ENCODE measurements around the gene CTU2. TPM values are rescaled to one million over a fixed set of nuclear protein-coding genes. Genes with fewer than 3 reads are reported as not detected.
"Not testable (repeated sequence)": the region's sequence is repeated elsewhere in the genome, so short reads cannot be mapped to it uniquely, and the experiment has no call there.

Gene CTU2
- total and polyA plus RNA-seq, 9 donors = 9.5 to 17.0 (median 12.9) TPM

- H3K36me3 ChIP-seq (ENCODE audit: control insufficient read depth, insufficient read depth, low read length) = peaks cover 8% of the 10 kb centered on the region
- no peaks in the 10 kb centered on the region for H3K27me3 ChIP-seq (ENCODE audit: control insufficient read depth, insufficient read depth, low read length)
- DNase-seq = no peak
- no peak overlapping the region for H3K4me3 ChIP-seq (ENCODE audit: low read length)
- peaks cover 31% of the 10 kb centered on the region for H3K4me1 ChIP-seq (ENCODE audit: control insufficient read depth, insufficient read depth, low read length)
- no CpG with 5 or more reads among the region's 3 CpGs for WGBS (ENCODE audit: insufficient coverage)
- no peaks in the 10 kb centered on the region for H3K9me3 ChIP-seq (replicated peaks; ENCODE audit: control insufficient read depth, low read depth, low read length)
- H3K27ac ChIP-seq (ENCODE audit: low read length) = peak overlapping the region; percentile 62
Observed at GRCh38 chr16:88665570-88665969, 40.7 kb upstream of the CTU2 start.

DNA sequence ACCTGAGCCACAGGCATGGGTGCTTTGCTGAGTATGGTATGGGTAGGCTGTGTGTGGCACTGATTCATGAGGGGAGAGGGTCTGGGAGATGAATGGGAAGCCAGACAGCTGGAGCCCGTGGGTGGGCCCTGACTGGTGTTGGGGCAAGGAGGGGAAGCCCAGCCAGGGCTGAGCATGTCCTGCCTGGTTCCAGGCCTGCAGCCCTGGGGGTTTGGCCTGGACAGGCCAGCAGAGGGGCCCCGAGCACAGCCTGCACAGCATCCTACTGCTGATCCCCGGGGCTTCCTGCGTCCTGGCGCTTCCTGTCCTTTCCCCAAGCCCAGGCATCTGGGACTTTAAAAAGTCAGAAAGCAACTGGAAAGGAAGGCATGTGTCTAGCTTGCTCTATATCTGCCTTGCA, 38.8 kb upstream of the CTU2 start:
- Histone ChIP-seq H3K9me3 (replicated peaks; ENCODE audit: control insufficient read depth, low read depth, low read length) (no peaks in the 10 kb centered on the region), H3K36me3 (ENCODE audit: control insufficient read depth, insufficient read depth, low read length) (peaks cover 11% of the 10 kb centered on the region), H3K27ac (ENCODE audit: low read length) (no peak overlapping the region), H3K4me3 (ENCODE audit: low read length) (no peak overlapping the region), H3K27me3 (ENCODE audit: control insufficient read depth, insufficient read depth, low read length) (no peaks in the 10 kb centered on the region), H3K4me1 (ENCODE audit: control insufficient read depth, insufficient read depth, low read length) (peaks cover 26% of the 10 kb centered on the region)
- DNase-seq = no peak
- 20% methylated on average over 2 of the region's 5 CpGs for WGBS (ENCODE audit: insufficient coverage)

- Histone ChIP-seq H3K36me3 (ENCODE audit: control insufficient read depth, insufficient read depth, low read length) (peaks cover 11% of the 10 kb centered on the region), H3K4me1 (ENCODE audit: control insufficient read depth, insufficient read depth, low read length) (peaks cover 36% of the 10 kb centered on the region)
- no CpG with 5 or more reads among the region's 8 CpGs for WGBS (ENCODE audit: insufficient coverage)
- H3K27me3 ChIP-seq (ENCODE audit: control insufficient read depth, insufficient read depth, low read length); DNase-seq; H3K27ac ChIP-seq (ENCODE audit: low read length); H3K9me3 ChIP-seq (replicated peaks; ENCODE audit: control insufficient read depth, low read depth, low read length); H3K4me3 ChIP-seq (ENCODE audit: low read length): not testable (repeated sequence)
Observed at GRCh38 chr16:88669493-88669892, 36.8 kb upstream of the CTU2 start.

GRCh38 chr16:88669980-88670379, 36.3 kb upstream of the CTU2 start:
- Histone ChIP-seq H3K27me3 (ENCODE audit: control insufficient read depth, insufficient read depth, low read length) (no peaks in the 10 kb centered on the region), H3K4me1 (ENCODE audit: control insufficient read depth, insufficient read depth, low read length) (peaks cover 35% of the 10 kb centered on the region), H3K9me3 (replicated peaks; ENCODE audit: control insufficient read depth, low read depth, low read length) (no peaks in the 10 kb centered on the region), H3K27ac (ENCODE audit: low read length) (no peak overlapping the region), H3K4me3 (ENCODE audit: low read length) (no peak overlapping the region), H3K36me3 (ENCODE audit: control insufficient read depth, insufficient read depth, low read length) (peaks cover 11% of the 10 kb centered on the region)
- no CpG with 5 or more reads among the region's 10 CpGs for WGBS (ENCODE audit: insufficient coverage)
- DNase-seq = peak; percentile 59

GRCh38 chr16:88671806-88672205, 34.5 kb upstream of the CTU2 start:
- Histone ChIP-seq H3K4me3 (ENCODE audit: low read length) (no peak overlapping the region), H3K9me3 (replicated peaks; ENCODE audit: control insufficient read depth, low read depth, low read length) (no peaks in the 10 kb centered on the region), H3K4me1 (ENCODE audit: control insufficient read depth, insufficient read depth, low read length) (peaks cover 46% of the 10 kb centered on the region), H3K27ac (ENCODE audit: low read length) (no peak overlapping the region), H3K27me3 (ENCODE audit: control insufficient read depth, insufficient read depth, low read length) (no peaks in the 10 kb centered on the region), H3K36me3 (ENCODE audit: control insufficient read depth, insufficient read depth, low read length) (peaks cover 16% of the 10 kb centered on the region)
- WGBS (ENCODE audit: insufficient coverage) = 89% methylated on average over 23 of the region's 23 CpGs
- no peak for DNase-seq

GRCh38 chr16:88672776-88673175, 33.5 kb upstream of the CTU2 start:
- no peak for DNase-seq
- Histone ChIP-seq H3K4me1 (ENCODE audit: control insufficient read depth, insufficient read depth, low read length) (peaks cover 48% of the 10 kb centered on the region), H3K27me3 (ENCODE audit: control insufficient read depth, insufficient read depth, low read length) (no peaks in the 10 kb centered on the region), H3K9me3 (replicated peaks; ENCODE audit: control insufficient read depth, low read depth, low read length) (no peaks in the 10 kb centered on the region), H3K36me3 (ENCODE audit: control insufficient read depth, insufficient read depth, low read length) (peaks cover 14% of the 10 kb centered on the region), H3K4me3 (ENCODE audit: low read length) (no peak overlapping the region), H3K27ac (ENCODE audit: low read length) (peak overlapping the region; percentile 74)
- 22% methylated on average over 4 of the region's 11 CpGs for WGBS (ENCODE audit: insufficient coverage)

- Histone ChIP-seq H3K4me3 (ENCODE audit: low read length) (no peak overlapping the region), H3K27me3 (ENCODE audit: control insufficient read depth, insufficient read depth, low read length) (peaks cover 9% of the 10 kb centered on the region), H3K36me3 (ENCODE audit: control insufficient read depth, insufficient read depth, low read length) (peaks cover 12% of the 10 kb centered on the region), H3K27ac (ENCODE audit: low read length) (peak overlapping the region; percentile 82), H3K9me3 (replicated peaks; ENCODE audit: control insufficient read depth, low read depth, low read length) (no peaks in the 10 kb centered on the region), H3K4me1 (ENCODE audit: control insufficient read depth, insufficient read depth, low read length) (peaks cover 51% of the 10 kb centered on the region)
- WGBS (ENCODE audit: insufficient coverage) = 90% methylated on average over 13 of the region's 19 CpGs
- peak; percentile 51 for DNase-seq
Observed at GRCh38 chr16:88673716-88674379, 32.5 kb upstream of the CTU2 start.

DNA sequence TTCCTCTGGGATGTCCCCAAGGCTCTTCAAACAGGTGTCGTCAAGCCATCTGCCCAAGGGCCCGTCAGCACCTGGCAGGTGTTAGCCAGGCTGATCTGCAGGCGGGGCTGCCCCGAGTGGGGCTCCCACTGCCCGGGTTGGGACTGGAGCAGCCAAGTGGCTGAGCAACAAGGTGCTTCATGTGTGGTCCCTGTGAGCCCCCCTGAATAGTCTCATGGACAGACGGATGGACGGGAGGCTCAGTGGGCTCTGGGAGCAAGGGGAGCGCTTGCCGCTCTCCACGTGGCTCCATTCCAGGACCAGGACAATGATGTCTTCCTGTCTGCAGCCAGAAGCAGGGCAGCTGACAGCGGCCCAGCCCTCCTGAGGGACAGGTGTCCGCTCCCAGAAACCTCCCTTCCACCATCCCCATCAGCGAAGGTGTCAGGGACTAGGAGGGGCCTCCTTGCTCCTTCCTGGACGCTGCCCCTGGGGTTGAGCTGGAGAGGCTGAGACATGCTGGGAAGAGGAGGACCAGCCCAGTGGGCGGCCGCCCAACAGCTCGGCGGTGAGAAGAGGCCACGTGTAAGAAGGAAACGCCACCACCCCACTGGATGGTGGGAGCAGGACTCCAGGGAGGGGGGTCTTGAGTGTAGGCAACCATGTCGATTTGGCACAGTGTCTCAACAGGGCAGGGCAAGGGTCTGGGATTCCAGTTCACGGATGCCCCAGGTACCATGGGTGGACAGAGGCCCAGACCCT, 29.6 kb upstream of the CTU2 start:
- Histone ChIP-seq H3K27ac (ENCODE audit: low read length) (no peak overlapping the region), H3K9me3 (replicated peaks; ENCODE audit: control insufficient read depth, low read depth, low read length) (no peaks in the 10 kb centered on the region), H3K4me1 (ENCODE audit: control insufficient read depth, insufficient read depth, low read length) (peaks cover 51% of the 10 kb centered on the region), H3K27me3 (ENCODE audit: control insufficient read depth, insufficient read depth, low read length) (peaks cover 15% of the 10 kb centered on the region), H3K4me3 (ENCODE audit: low read length) (no peak overlapping the region), H3K36me3 (ENCODE audit: control insufficient read depth, insufficient read depth, low read length) (peaks cover 12% of the 10 kb centered on the region)
- no peak for DNase-seq
- 69% methylated on average over 19 of the region's 22 CpGs for WGBS (ENCODE audit: insufficient coverage)

DNA sequence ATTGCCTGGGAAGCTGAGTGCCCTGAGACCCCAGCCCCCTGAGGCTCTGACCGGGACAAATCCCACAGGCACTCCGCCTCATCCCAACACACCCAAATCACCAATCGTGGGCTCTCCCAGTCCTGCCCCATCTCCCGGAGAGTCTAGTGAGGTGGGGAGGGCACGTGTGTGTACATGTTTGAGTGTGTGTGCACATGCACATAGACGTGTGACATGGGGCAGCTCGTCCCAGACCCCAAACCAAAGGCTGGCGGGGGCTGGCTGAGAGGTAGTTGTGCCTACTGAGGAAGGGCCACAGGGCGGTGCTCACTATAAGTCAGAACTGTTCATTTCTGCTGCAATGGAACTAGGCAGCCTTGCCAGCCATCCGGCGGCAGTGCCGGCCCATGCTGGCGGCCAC, 28.6 kb upstream of the CTU2 start:
- H3K4me3 ChIP-seq (ENCODE audit: low read length) = no peak overlapping the region
- H3K9me3 ChIP-seq (replicated peaks; ENCODE audit: control insufficient read depth, low read depth, low read length) = no peaks in the 10 kb centered on the region
- H3K4me1 ChIP-seq (ENCODE audit: control insufficient read depth, insufficient read depth, low read length) = peaks cover 47% of the 10 kb centered on the region
- peaks cover 9% of the 10 kb centered on the region for H3K36me3 ChIP-seq (ENCODE audit: control insufficient read depth, insufficient read depth, low read length)
- 52% methylated on average over 7 of the region's 13 CpGs for WGBS (ENCODE audit: insufficient coverage)
- no peak for DNase-seq
- H3K27ac ChIP-seq (ENCODE audit: low read length) = no peak overlapping the region
- H3K27me3 ChIP-seq (ENCODE audit: control insufficient read depth, insufficient read depth, low read length) = peaks cover 21% of the 10 kb centered on the region

GRCh38 chr16:88678224-88678979, 27.9 kb upstream of the CTU2 start:
- 30% methylated on average over 26 of the region's 32 CpGs for WGBS (ENCODE audit: insufficient coverage)
- no peak overlapping the region for H3K27ac ChIP-seq (ENCODE audit: low read length)
- no peak for DNase-seq
- H3K36me3 ChIP-seq (ENCODE audit: control insufficient read depth, insufficient read depth, low read length) = peaks cover 9% of the 10 kb centered on the region
- peaks cover 21% of the 10 kb centered on the region for H3K27me3 ChIP-seq (ENCODE audit: control insufficient read depth, insufficient read depth, low read length)
- H3K4me1 ChIP-seq (ENCODE audit: control insufficient read depth, insufficient read depth, low read length) = peaks cover 40% of the 10 kb centered on the region
- no peaks in the 10 kb centered on the region for H3K9me3 ChIP-seq (replicated peaks; ENCODE audit: control insufficient read depth, low read depth, low read length)
- no peak overlapping the region for H3K4me3 ChIP-seq (ENCODE audit: low read length)

Measured in muscle of leg (tissue), 11 donors.